ENCODE measurements around the gene EZR. TPM values are rescaled to one million over a fixed set of nuclear protein-coding genes. Genes with fewer than 3 reads are reported as not detected.

EZR gene
- polyA plus RNA-seq, 2 of the 4 experiments (the other 2 are of a cell fraction), result 219 to 254 TPM

- H3K4me2 ChIP-seq, result peak overlapping the region; percentile 92
- FAIRE-seq, result no peak
- CTCF ChIA-PET, result interaction anchor here (0.9 kb wide), 1 partner anchor 9 kb away, joined by 3 read pairs; no protein-coding TSS in a partner anchor
- peak overlapping the region; percentile 98 to 99 for H3K27ac ChIP-seq
- no peak overlapping the region; the same call in 2 of the 3 replicates for H3K4me3 ChIP-seq
- no peaks in the 10 kb centered on the region for H3K9me3 ChIP-seq
- ATAC-seq, result no peak
- no peak for TF ChIP-seq KDM5A (IDR thresholded peaks at IDR 0.05)
- no peak for TF ChIP-seq SREBF2 (IDR thresholded peaks at IDR 0.05)
- TF ChIP-seq ZNF302 (CRISPR knock-in tag; IDR thresholded peaks at IDR 0.05), result no peak
- no peak for TF ChIP-seq RAD21 (conservative IDR thresholded peaks at IDR 0.05 in 1 of 2, IDR thresholded peaks at IDR 0.05 in 1 of 2)
- no peak for TF ChIP-seq BHLHE40 (IDR thresholded peaks at IDR 0.05; ENCODE audit: low read depth, low read length)
- no peak for TF ChIP-seq ZC3H11A (IDR thresholded peaks at IDR 0.05)
- TF ChIP-seq HOXB13 (CRISPR knock-in tag; IDR thresholded peaks at IDR 0.05; ENCODE audit: low read depth), result no peak
- TF ChIP-seq REST (IDR thresholded peaks at IDR 0.05), result no peak
- TF ChIP-seq HES2 (IDR thresholded peaks at IDR 0.05), result no peak
- no peak for TF ChIP-seq EP300 (IDR thresholded peaks at IDR 0.05)
- TF ChIP-seq CEBPB (IDR thresholded peaks at IDR 0.05), result no peak
- TF ChIP-seq FOSL2 (IDR thresholded peaks at IDR 0.05), result no peak
- no peak for TF ChIP-seq FOSL2 (CRISPR knock-in tag; IDR thresholded peaks at IDR 0.05)
- TF ChIP-seq FOSB (CRISPR knock-in tag; IDR thresholded peaks at IDR 0.05), result no peak
- no peak for TF ChIP-seq JUNB (IDR thresholded peaks at IDR 0.05)
- no peak for TF ChIP-seq ELK1 (IDR thresholded peaks at IDR 0.05; ENCODE audit: low read depth, low read length)
- no peak for TF ChIP-seq SMC3 (IDR thresholded peaks at IDR 0.05)
- no peak for TF ChIP-seq MAX (IDR thresholded peaks at IDR 0.05)
- TF ChIP-seq NR3C1 (IDR thresholded peaks at IDR 0.05), result no peak
- no peak for TF ChIP-seq USF2 (IDR thresholded peaks at IDR 0.05)
- 92% methylated on average over 6 of the region's 6 CpGs for WGBS (ENCODE audit: missing lambda C conversion rate)
- H3K4me1 ChIP-seq, result peaks cover 10% of the 10 kb centered on the region; the same call in 2 of the 3 replicates
- DNase-seq (ENCODE audit: low read depth in 1 of 2, low spot score in 1 of 2), result no peak
- POLR2A ChIA-PET, result interaction anchor here (1.2 to 2.0 kb wide), 2 partner anchors 18 to 50 kb away, joined by 5 to 36 read pairs; no protein-coding TSS in a partner anchor
Measured at GRCh38 chr6:158819977-158820622, 932 bp upstream of the EZR start.

GRCh38 chr6:158818581-158819212 lies 471 bp downstream of the EZR start:
- Histone ChIP-seq H3K4me1 (peaks cover 24% of the 10 kb centered on the region), H3K4me2 (peak overlapping the region; percentile 92), H3K27ac (peak overlapping the region; percentile 98 to 99), H3K9me3 (no peaks in the 10 kb centered on the region), H3K4me3 (peak overlapping the region; percentile 90)
- ChIA-PET POLR2A (interaction anchor here (1.0 to 2.0 kb wide), 6 partner anchors 11 to 51 kb away, joined by 3 to 36 read pairs (median 4); no protein-coding TSS in a partner anchor), CTCF (interaction anchor here (0.6 to 0.8 kb wide), 2 partner anchors 112 to 190 kb away, joined by 3 read pairs; no protein-coding TSS in a partner anchor)
- peak; percentile 47 to 63 for DNase-seq (ENCODE audit: low read depth in 1 of 2, low spot score in 1 of 2)
- 0% methylated on average over 4 of the region's 63 CpGs for WGBS (ENCODE audit: missing lambda C conversion rate)
- TF ChIP-seq RAD21 (conservative IDR thresholded peaks at IDR 0.05 in 1 of 2, IDR thresholded peaks at IDR 0.05 in 1 of 2) (0 out of 5 replicates have a peak, but pooled peaks of 1 of the 2 experiments have one; percentile 11), PHF8 (IDR thresholded peaks at IDR 0.05; ENCODE audit: borderline replicate concordance, low read depth) (0 out of 2 replicates have a peak, but pooled peaks have one; percentile 4), HOXB13 (CRISPR knock-in tag; IDR thresholded peaks at IDR 0.05; ENCODE audit: low read depth) (no peak)
- FAIRE-seq, result no peak
- peak; percentile 64 to 85 for ATAC-seq

Measured in A549 (cell line).